ENCODE measurements around the gene SPRYD7. TPM values are rescaled to one million over a fixed set of nuclear protein-coding genes. Genes with fewer than 3 reads are reported as not detected.

The SPRYD7 gene
- total RNA-seq, 1 experiment from 2014 or later = 4.4 TPM

Small RNA genes lying within 50 kb of the gene (small RNA-seq; reads per million reads assigned to genes)
- gene RNY4P30 = not detected
- 1.1 reads per million, percentile 39 among the genes with 10 or more reads in this experiment for gene RNY4P9

Other genes starting within 250 kb of the SPRYD7 start
- 129 and 178 TPM in 2 replicates for gene EBPL, start 244.9 kb downstream of the SPRYD7 start, total RNA-seq (2014; rRNA removed; shearing (Covaris generic))
- 14.5 and 15.5 TPM in 2 replicates for gene KPNA3, start 143.7 kb downstream of the SPRYD7 start, total RNA-seq (2014; rRNA removed; shearing (Covaris generic))
- 6.6 and 8.0 TPM in 2 replicates for gene TRIM13, start 60.7 kb upstream of the SPRYD7 start, total RNA-seq (2014; rRNA removed; shearing (Covaris generic))
- not detected in 2 replicates for gene KCNRG, start 79.1 kb upstream of the SPRYD7 start, total RNA-seq (2014; rRNA removed; shearing (Covaris generic))

Data from HT-29 (cell line).